GM21786 (cell line): ENCODE data around the gene PHF23.

ENCODE experiments used
- ATAC-seq: cut with Tn5 transposase; IDR thresholded peaks from one replicate; pipeline ENCODE4 v1.9.1; 2021; ENCODE audit not compliant: unreplicated experiment

The PHF23 gene

GRCh38 chr17:7239091-7240027 lies at the start of gene PHF23:
Gene PHF23 (minus strand): TSS chr17:7239457. CDS start chr17:7239279, 178 bp downstream.
- peak; percentile 55 for ATAC-seq

DNA sequence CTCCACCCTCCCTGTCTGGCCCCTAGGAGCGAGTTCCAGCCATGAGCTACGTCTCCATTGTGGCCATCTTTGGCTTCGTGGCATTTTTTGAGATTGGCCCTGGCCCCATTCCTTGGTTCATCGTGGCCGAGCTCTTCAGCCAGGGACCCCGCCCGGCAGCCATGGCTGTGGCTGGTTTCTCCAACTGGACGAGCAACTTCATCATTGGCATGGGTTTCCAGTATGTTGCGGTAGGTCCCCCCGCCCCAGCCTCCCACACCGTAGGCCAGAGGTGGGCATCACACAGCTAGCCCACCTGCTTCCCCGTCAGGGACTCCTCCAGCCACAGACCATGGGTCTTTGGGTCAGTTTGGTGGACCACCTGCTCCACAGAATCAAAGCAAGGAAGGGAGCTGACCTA lies 46.4 kb upstream of the PHF23 start:
- no peak for ATAC-seq

DNA sequence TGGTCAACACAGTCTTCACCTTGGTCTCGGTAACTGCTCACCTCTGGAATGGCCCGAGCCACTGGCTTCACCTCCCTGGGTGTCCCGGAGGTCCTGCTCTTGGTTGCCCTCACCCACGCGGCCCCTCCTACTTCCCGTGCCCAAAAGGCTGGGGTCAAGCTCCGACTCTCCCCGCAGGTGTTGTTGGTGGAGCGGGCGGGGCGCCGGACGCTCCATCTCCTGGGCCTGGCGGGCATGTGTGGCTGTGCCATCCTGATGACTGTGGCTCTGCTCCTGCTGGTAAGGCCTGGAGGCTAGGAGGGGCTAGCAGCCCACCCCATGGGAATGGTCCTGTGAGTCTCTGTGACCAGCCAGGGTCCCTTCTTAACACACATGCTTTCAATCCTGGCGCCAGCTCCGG lies 45.7 kb upstream of the PHF23 start:
- no peak for ATAC-seq

DNA sequence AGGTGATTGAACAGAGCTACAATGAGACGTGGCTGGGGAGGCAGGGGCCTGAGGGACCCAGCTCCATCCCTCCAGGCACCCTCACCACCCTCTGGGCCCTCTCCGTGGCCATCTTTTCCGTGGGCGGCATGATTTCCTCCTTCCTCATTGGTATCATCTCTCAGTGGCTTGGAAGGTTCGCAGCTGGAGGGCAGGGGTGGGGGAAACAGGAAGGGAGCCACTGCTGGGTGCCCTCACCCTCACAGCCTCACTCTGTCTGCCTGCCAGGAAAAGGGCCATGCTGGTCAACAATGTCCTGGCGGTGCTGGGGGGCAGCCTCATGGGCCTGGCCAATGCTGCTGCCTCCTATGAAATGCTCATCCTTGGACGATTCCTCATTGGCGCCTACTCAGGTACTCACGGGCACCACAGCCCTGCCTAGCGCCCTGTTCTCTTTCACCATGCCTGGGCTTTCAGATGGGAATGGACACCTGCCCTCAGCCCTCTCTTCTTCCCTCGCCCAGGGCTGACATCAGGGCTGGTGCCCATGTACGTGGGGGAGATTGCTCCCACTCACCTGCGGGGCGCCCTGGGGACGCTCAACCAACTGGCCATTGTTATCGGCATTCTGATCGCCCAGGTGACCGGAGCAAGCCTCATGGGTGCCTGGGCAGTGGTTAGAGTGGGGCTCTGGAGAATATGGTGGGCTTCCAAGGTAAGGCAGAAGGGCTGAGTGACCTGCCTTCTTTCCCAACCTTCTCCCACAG lies 44.4 kb upstream of the PHF23 start:
- ATAC-seq: no peak

DNA sequence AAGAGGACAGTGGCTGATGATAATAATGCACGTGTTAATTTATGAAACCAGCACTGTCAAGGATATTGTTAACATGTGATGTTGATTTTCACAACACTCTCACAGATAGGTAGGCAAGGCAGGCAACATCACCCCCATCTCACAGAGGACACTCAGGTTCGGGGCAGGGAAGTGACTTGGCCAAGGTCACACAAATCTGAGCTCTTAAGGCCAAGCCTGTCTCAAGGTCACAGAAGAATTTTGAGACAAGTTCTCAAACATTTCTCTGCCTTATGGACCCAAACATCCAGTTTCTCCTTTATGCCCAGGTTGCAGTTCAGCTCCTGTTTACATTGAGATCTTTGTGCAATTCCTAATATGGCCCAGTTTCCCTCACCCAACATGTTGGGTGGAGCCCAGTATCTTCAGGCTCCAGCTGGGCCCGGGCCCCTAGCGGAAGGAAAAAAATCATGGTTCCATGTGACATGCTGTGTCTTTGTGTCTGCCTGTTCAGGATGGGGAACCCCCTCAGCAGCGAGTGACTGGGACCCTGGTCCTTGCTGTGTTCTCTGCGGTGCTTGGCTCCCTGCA lies 43.6 kb upstream of the PHF23 start:
- ATAC-seq: no peak

- ATAC-seq: no peak
Observed at GRCh38 chr17:7281953-7282751, 42.9 kb upstream of the PHF23 start.

DNA sequence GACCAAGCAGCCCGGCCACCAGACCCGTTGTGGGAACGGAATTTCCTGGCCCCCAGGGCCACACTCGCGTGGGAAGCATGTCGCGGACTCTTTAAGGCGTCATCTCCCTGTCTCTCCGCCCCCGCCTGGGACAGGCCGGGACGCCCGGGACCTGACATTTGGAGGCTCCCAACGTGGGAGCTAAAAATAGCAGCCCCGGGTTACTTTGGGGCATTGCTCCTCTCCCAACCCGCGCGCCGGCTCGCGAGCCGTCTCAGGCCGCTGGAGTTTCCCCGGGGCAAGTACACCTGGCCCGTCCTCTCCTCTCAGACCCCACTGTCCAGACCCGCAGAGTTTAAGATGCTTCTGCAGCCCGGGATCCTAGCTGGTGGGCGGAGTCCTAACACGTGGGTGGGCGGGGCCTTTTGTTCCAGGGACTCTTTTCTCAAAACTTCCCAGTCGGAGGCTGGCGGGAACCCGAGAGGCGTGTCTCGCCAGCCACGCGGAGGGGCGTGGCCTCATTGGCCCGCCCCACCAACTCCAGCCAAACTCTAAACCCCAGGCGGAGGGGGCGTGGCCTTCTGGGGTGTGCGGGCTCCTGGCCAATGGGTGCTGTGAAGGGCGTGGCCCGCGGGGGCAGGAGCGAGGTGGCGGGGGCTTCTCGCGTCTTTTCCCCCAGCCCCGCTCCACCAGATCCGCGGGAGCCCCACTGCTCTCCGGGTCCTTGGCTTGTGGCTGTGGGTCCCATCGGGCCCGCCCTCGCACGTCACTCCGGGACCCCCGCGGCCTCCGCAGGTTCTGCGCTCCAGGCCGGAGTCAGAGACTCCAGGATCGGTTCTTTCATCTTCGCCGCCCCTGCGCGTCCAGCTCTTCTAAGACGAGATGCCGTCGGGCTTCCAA lies 42.1 kb upstream of the PHF23 start, which contains the start of gene SLC2A4:
Gene SLC2A4, plus strand, starts transcription at position 645 of the 879 bp plus-strand sequence. Its CDS starts 217 bp downstream, at position 862.
- no peak for ATAC-seq

GRCh38 chr17:7280519-7281073 lies 41.3 kb upstream of the PHF23 start:
- ATAC-seq: peak; percentile 61

DNA sequence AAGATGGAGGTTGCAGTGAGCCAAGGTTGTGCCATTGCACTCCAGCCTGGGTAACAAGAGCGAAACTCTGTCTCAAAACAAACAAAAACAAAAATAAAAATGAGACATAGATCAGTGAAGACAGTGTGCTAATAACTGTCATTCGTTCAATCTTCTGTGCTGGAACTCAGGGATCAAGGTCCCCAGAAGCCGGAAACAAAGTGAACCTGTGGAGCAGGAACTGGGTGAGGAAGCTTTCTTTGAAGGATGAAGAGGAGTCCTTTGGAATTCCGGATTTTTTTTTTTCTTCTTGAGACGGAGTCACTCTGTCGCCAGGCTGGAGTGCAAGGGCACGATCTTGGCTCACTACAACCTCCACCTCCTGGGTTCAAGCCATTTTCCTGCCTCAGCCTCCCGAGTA lies 40.2 kb upstream of the PHF23 start:
- no peak for ATAC-seq

DNA sequence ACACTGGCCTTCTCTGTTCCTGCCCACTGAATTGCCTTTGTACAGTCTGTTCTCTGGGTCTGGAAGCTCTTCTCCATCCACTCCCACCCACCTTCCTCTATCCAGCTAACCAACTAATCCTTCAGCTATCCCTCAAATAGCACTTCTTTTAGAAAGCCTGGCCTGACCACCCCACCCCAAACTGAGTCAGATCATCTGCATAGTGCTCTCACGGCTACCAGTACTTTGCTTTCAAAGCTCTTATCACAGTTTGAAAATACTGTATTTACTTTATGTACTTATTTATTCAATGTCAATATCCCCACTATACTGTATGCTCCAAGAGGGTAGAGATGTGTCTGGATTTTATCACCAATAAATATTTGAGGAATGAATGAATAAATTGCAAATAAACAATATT lies 27.5 kb upstream of the PHF23 start:
- no peak for ATAC-seq

- ATAC-seq: no peak
Observed at GRCh38 chr17:7263801-7264078, 24.5 kb upstream of the PHF23 start.

- ATAC-seq: no peak
Observed at GRCh38 chr17:7262935-7263800, 23.9 kb upstream of the PHF23 start.

- no peak for ATAC-seq
Observed at GRCh38 chr17:7262192-7262934, 23.1 kb upstream of the PHF23 start, which contains the start of gene CLDN7. Gene CLDN7 (minus strand): TSS chr17:7262478. CDS start chr17:7262043, 435 bp downstream.

GRCh38 chr17:7261379-7262191 lies 22.3 kb upstream of the PHF23 start:
- ATAC-seq: no peak

- no peak for ATAC-seq
Observed at GRCh38 chr17:7260651-7261378, 21.6 kb upstream of the PHF23 start.

- ATAC-seq: no peak
Observed at GRCh38 chr17:7260151-7260550, 20.9 kb upstream of the PHF23 start.

- no peak for ATAC-seq
Observed at GRCh38 chr17:7259555-7259889, 20.3 kb upstream of the PHF23 start.
